Head of caudate nucleus (tissue), 42 donors: ENCODE results near the gene LGALS3BP.
A peak's percentile ranks its signal among the peaks of the same experiment; 100 is the strongest.

Source experiments
- DNase-seq, 42 donors: peaks; one replicate each; pipeline versions ENCODE4 v3.0.0 to v3.0.0-alpha.2; 2020 to 2021; ENCODE audit warnings: mixed read lengths in 7 of 42
- intact Hi-C: fragments of 100-400 bp; cut with DNase I; formaldehyde crosslinking; loops from one replicate; pipeline ENCODE4 v1.15.0; 2022

LGALS3BP gene

GRCh38 chr17:79002291-79002690 lies 22.6 kb upstream of the LGALS3BP start:
- intact Hi-C loops, result no loop called here
- peak in 4 of 42 donors; percentile 4 to 28 (median 10) for DNase-seq

- peak in 5 of 42 donors; percentile 2 to 36 (median 6) for DNase-seq
- intact Hi-C loops, result no loop called here
Measured at GRCh38 chr17:79001190-79002020, 21.7 kb upstream of the LGALS3BP start.

- DNase-seq, result peak in 6 of 42 donors; percentile 2 to 31 (median 16)
- intact Hi-C loops, result no loop called here
Measured at GRCh38 chr17:79000396-79001189, 20.9 kb upstream of the LGALS3BP start.

- intact Hi-C loops, result no loop called here
- DNase-seq, result peak in 2 of 42 donors; percentile 3 to 7
Measured at GRCh38 chr17:78999947-79000395, 20.2 kb upstream of the LGALS3BP start.

GRCh38 chr17:78999056-78999768 lies 19.5 kb upstream of the LGALS3BP start:
- intact Hi-C loops, result no loop called here
- peak in 2 of 42 donors; percentile 3 to 18 for DNase-seq

GRCh38 chr17:78998311-78999055 lies 18.8 kb upstream of the LGALS3BP start:
- peak in 12 of 42 donors; percentile 18 to 62 (median 36) for DNase-seq
- intact Hi-C loops, result no loop called here

- peak in 2 of 42 donors; percentile 5 to 9 for DNase-seq
- intact Hi-C loops, result no loop called here
Measured at GRCh38 chr17:78997881-78998280, 18.2 kb upstream of the LGALS3BP start.

- intact Hi-C loops, result no loop called here
- peak in 12 of 42 donors; percentile 8 to 60 (median 42) for DNase-seq
Measured at GRCh38 chr17:78997231-78997741, 17.6 kb upstream of the LGALS3BP start.

GRCh38 chr17:78996781-78997201 lies 17.1 kb upstream of the LGALS3BP start:
- peak in 2 of 42 donors; percentile 10 to 38 for DNase-seq
- intact Hi-C loops, result no loop called here

- DNase-seq, result peak in 11 of 42 donors; percentile 3 to 65 (median 31)
- intact Hi-C loops, result no loop called here
Measured at GRCh38 chr17:78995761-78996451, 16.2 kb upstream of the LGALS3BP start.

GRCh38 chr17:78995022-78995760 lies 15.5 kb upstream of the LGALS3BP start:
- DNase-seq, result peak in 7 of 42 donors; percentile 3 to 40 (median 11)
- intact Hi-C loops, result no loop called here

- peak in 7 of 42 donors; percentile 2 to 39 (median 12) for DNase-seq
- intact Hi-C loops, result no loop called here
Measured at GRCh38 chr17:78993981-78994671, 14.4 kb upstream of the LGALS3BP start.

GRCh38 chr17:78993241-78993956 lies 13.7 kb upstream of the LGALS3BP start:
- intact Hi-C loops, result no loop called here
- peak in 39 of 42 donors; percentile 40 to 90 (median 72) for DNase-seq

GRCh38 chr17:78992542-78993212 lies 13.0 kb upstream of the LGALS3BP start:
- DNase-seq, result peak in 9 of 42 donors; percentile 2 to 27 (median 9)

GRCh38 chr17:78991906-78992532 lies 12.3 kb upstream of the LGALS3BP start:
- DNase-seq, result peak in 9 of 42 donors; percentile 1 to 21 (median 10)
- intact Hi-C loops, result no loop called here

More at GRCh38 chr17:78992542-78993212, 13.0 kb upstream of the LGALS3BP start:
- intact Hi-C loops, result no loop called here
